Stimulated activated CD8-positive, alpha-beta memory T cell treated with anti-CD3 and anti-CD28 coated beads, Interleukin-15, amount 100 ng/mL, for 24 hours (primary cell): ENCODE results near the gene WWOX.
"Not testable (repeated sequence)": the region's sequence is repeated elsewhere in the genome, so short reads cannot be mapped to it uniquely, and the experiment has no call there.

Experiments used
- DNase-seq: peaks from one replicate; pipeline ENCODE4 v3.0.0-alpha.2; 2020; ENCODE audit warnings: low read depth

The WWOX gene

DNA sequence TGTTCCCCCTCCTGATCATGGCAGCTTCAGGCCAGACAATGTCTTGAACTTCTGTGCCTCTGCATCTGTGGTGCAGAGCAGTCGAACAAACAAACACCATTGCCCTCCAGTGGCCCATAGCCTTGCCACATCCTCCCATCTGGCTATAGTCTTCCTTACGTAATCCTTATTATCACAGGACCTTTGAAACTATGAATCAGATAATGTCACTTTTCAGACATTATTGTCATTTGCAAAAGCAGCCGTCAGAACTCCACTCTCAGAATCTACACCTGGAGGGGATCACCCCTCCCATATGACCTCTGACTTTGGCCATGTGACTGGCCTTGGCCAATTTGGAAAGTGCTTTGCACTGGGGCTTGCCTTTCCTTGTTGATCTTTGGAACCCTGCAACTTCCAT, 1113.8 kb downstream of the WWOX start:
- no peak for DNase-seq

DNA sequence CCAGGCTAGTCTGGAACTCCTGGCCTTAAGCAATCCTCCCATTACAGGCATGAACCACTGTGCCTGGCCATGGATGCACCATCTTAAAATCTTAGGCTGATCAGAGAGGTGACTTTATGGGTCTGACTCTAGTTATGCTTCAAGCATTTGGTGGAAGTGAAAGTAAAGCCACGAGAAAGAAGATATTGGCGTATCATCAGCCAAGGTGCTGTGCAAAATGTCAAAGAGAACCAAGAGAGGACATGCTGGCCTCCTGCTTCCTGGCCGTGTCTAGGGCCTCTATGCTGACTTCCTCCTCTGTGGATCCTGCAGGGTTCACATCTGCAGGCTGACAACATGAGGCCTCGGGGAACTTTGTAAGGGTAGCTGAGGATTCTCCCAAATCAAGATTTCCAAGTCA, 1115.8 kb downstream of the WWOX start:
- DNase-seq = no peak

DNA sequence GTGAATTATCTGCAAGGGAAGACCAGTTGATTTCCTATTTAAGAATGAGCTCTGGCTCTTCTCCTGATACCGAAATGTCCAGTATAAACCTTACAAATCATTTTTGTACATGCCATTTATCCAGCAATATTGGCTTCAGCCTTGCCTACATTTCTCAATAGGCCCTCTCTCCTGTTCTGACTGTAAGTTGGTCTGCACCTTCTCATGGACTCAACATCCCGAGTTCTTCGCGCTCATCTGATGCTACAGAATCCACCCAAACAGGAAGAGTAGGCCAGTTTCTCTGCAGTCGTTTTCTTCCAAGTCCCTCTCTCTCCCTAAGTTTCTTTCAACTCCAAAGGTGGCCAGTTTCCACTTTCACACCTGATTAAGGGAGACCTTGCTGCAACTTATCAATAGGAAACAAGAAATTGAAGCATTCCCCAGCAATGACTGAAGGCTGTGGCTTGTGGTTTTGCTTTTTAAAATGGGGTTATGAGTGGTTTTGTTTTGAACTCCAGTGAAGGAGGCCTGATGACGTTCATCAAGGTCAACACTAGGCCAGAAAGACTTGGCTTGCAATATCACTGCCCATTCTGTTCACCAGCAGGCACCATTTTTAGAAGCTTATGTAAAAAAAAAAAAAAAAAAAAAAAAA, 1118.0 kb downstream of the WWOX start:
- DNase-seq = no peak

DNA sequence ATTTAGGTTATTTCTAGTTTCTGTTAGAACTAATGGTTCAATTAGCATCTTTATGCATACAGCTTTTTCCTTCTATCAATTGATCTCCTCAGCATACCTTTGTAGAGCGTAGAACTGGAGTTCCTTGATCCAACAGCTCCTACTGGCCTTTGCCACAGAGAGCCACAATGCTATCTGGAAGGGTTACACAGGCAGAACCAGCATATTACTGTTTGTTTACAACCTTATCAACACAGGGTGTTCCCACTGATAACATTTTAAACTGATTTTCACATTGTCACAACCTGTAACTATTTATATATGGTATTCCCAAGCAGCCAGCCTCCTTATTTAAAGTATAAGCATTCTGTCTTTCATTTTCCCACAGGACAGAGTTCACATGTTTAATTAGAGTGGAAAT, 1118.9 kb downstream of the WWOX start:
- no peak for DNase-seq

DNA sequence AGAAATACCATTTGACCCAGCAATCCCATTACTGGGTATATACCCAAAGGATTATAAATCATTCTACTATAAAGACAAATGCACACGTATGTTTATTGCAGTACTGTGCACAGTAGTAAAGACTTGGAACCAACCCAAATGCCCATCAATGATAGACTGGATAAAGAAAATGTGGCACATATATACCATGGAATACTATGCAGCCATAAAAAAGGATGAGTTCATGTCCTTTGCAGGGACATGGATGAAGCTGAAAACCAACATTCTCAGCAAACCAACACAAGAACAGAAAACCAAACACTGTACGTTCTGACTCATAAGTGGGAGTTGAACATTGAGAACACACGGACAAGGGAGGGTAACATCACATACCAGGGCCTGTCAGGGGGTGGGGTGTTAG, 1126.5 kb downstream of the WWOX start:
- DNase-seq = not testable (repeated sequence)

DNA sequence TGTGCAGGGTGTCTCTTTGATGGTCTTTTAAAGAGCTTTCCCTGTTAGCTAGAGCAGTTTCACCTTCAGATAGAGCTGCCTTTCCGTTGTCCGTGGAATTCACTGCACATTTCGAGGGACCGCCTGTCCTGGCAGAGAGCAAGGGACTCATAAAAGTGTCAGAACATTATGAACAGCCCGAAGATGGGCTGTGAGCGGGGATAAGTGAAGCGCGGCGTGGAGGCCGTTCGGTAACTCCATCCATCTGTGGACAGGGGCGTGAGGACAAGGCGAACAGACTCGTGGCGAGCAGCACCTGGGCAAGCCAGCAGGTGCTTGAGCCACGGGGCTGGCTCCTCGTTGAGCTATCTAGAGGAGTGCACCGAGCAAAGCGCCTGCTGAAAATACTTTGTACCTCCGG, 1129.9 kb downstream of the WWOX start:
- DNase-seq = no peak

DNA sequence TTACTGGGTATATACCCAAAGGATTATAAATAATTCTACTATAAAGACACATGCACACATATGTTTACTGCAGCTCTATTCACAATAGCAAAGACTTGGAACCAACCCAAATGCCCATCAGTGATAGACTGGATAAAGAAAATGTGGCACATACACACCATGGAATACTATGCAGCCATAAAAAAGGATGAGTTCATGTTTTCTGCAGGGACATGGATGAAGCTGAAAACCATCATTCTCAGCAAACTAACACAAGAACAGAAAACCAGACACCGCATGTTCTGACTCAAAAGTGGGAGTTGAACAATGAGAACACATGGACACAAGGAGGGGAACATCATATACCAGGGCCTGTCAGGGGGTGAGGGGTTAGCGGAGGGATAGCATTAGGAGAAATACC, 1146.2 kb downstream of the WWOX start:
- not testable (repeated sequence) for DNase-seq

DNA sequence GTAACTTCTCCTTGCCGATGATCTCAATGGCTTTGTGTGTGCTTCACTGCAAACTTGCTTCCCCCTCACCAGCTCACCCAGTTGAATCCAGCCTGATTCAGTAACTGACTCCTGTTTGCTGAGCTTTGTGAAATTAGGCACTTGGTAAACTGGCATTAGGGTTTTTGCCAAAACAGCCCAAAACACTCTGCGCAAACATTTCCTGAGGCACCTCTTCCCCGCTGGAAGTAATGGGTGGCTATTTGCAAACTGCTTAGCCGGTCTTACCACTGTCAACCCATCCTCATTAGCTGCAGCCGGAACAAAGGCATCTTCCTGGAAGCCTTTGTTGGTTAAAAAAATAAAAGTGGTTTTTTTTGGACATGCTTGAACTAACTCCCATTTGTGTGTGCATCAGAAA, 1147.9 kb downstream of the WWOX start:
- DNase-seq = no peak

DNA sequence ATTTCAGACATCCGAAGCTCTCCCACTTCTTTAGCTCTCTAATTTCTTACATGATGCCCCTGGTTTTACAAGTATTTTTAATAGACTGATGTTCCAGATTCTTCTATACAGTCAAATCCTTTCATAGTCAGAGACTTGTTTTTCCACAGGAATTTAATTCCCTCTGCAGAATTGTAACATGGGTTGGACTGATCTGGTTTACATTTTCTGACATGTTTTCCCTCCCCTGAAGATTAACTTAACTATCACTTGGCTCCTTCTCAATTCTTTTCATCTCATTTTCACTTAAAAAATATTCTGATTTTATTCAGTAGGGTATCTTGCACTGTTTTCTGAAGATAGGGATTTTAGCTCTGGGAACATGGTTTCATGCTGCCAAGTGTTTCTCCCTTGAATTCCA, 1148.9 kb downstream of the WWOX start:
- no peak for DNase-seq

DNA sequence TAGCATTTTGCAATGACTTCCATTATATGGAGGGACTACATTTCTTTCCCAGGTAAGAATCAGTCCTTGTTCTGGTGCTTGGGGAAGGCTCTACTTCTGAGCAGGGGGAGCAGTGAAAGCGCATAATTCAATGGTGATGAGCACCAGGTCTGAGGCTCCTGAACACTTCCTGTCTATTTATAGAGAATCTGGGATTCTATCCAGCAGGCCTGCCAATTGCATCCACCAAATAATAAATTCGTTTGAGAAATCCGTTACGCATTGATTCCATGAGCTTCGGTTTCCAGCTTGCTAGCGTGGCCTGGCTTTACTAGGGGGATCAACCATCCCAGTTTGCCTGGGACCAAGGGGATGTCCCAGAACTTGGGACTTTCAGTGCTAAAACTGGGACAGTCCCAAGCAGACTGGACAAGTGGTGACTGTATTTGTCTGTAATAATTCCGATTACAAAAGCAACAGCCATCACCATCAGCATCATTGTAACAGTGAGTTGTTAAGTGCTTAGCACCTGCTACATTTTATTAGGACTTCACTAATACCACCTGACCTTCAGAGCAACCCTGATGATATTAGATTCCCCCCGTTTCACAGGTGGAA, 1151.1 kb downstream of the WWOX start:
- no peak for DNase-seq

DNA sequence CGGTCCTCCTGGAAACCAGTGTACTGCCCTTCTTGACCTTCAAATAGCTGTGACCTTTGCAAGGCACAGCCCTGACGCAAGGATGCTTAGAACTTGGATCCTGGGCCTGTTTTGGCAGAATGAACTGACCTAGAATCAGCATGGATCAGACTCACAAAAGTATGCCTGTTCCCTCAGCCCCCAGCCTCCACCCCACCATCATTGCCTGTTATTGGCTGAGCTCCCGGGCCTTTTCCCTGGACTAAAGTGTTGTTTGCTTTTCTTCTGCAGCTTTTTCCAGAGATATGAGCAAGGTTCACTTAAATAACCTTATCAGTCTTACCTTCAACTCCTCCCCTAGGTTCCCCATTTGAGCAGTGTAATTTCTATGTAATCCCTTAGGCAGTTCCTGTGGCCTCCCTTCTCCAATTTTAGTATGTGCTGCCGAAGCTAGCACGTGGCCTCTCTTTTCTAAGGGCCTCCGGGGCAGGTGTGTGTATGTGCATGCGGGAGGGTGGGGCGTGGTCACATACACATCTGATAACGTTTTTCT, 1153.7 kb downstream of the WWOX start:
- DNase-seq = no peak

DNA sequence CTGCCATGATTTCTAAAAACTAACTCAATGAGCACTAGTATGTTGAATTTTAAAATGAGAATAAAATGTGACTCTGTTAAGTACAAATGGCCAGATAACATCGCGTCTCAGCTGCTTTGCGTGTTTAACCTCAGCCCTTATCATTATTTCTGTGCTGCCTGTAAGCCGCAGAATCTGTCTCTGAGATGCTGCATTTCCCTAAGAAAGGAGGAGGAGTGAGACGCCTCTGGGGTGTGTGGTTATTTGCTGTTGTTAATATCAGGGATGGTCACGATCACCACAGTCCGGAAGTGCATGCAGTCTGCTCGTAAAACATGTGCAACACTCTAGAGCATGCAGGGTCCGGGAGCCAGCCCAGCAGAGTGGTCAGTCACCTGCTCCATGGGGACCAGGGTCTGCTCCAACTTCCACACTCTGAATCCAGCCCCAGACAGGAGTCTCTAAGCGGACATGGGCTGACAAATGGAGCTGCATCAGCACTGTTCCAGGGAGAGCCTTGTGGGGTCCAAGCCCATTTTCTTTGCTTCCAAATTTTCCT, 1158.6 kb downstream of the WWOX start:
- no peak for DNase-seq

DNA sequence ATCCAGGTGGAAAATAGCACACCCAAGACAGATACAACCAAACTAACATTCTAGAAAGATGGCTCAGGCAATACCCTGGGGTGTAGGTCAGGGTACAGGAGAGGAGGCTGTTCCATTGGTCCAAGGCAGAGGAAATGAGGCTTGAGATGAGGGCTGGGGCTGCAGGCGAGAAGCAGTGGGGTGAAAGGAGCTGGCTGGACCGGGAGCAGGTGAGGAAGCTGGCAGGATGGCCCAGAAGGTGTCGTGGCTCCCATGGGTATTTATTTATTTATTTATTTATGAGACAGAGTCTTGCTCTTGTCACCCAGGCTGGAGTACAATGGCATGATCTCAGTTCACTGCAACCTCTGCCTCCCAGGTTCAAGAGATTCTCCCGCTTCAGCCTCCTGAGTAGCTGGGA, 1161.4 kb downstream of the WWOX start:
- not testable (repeated sequence) for DNase-seq

DNA sequence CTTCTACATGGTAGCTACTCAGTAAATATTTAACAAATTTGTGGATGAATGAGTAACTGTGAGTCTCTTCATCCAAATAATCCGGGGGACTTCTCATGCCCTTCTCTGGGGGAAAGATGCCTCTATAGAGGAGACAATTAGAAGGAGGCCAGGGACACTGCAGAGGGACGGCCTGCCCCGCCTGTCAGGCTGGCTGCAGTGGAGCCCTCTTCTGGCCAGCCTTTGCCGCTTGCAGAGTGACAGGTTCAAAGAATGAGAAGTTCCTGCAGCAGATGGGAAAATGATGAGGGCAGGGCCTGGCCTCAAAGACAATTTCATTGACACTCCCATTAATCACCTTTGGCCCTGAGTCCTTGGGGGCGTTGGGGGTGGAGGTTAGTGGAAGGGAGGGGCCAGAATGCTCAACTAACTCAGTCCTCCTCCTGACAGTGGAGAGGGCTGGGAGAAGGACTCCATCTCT, 1162.1 kb downstream of the WWOX start:
- DNase-seq = no peak

DNA sequence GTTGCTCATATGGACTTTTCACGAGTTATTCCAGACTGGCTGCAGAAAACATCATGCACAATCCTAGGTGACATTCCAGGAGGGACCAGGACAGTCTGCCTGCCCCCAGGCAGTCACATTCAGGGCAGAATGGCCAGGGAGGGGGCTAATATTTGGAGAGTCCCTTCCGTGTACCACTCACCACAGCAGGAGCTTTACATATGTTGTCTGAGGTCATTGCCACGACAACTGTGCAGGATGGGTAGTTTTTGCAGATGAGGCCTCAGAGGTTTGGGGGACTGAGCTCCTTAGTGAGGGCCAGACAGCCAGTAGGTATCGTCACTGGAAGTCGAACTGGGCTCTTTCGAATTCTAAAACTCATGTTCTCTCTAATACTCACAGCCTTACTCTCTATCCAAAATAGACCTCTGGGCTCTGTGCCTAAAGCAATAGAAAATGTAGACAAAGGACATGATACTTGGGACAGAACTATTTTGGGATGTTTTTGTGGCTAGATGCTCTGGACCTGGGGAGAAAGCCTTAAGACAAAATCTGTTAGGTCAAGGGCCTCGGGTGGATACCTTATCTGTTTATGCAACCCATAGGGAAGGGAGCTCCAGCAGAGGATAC, 1162.6 kb downstream of the WWOX start:
- no peak for DNase-seq
